Renal cortical epithelial cell (primary cell): ENCODE measurements around the gene LRRFIP1. TPM values are rescaled to one million over a fixed set of nuclear protein-coding genes. Genes with fewer than 3 reads are reported as not detected.
"Not testable (repeated sequence)": the region's sequence is repeated elsewhere in the genome, so short reads cannot be mapped to it uniquely, and the experiment has no call there.

Experiments
- DNase-seq: peaks from one replicate; pipeline ENCODE4 v3.0.0-alpha.2; 2011; ENCODE audit warnings: low read depth
- total RNA-seq: library from RNA; depleted of rRNA; stranded (reverse); fragments of >200 nt; gene quantifications from 2 replicates; pipeline ENCODE4 v1.2.3, GENCODE V29; 2014

LRRFIP1 gene, protein sequence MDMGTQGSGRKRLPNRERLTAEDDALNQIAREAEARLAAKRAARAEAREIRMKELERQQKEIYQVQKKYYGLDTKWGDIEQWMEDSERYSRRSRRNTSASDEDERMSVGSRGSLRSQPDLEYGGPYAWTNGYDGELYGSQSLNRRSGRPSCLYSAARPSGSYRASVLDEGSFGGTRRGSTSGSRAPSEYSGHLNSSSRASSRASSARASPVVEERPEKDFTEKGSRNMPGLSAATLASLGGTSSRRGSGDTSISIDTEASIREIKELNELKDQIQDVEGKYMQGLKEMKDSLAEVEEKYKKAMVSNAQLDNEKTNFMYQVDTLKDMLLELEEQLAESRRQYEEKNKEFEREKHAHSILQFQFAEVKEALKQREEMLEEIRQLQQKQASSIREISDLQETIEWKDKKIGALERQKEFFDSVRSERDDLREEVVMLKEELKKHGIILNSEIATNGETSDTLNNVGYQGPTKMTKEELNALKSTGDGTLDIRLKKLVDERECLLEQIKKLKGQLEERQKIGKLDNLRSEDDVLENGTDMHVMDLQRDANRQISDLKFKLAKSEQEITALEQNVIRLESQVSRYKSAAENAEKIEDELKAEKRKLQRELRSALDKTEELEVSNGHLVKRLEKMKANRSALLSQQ
- 72.6 and 156 TPM in 2 replicates for total RNA-seq

DNA sequence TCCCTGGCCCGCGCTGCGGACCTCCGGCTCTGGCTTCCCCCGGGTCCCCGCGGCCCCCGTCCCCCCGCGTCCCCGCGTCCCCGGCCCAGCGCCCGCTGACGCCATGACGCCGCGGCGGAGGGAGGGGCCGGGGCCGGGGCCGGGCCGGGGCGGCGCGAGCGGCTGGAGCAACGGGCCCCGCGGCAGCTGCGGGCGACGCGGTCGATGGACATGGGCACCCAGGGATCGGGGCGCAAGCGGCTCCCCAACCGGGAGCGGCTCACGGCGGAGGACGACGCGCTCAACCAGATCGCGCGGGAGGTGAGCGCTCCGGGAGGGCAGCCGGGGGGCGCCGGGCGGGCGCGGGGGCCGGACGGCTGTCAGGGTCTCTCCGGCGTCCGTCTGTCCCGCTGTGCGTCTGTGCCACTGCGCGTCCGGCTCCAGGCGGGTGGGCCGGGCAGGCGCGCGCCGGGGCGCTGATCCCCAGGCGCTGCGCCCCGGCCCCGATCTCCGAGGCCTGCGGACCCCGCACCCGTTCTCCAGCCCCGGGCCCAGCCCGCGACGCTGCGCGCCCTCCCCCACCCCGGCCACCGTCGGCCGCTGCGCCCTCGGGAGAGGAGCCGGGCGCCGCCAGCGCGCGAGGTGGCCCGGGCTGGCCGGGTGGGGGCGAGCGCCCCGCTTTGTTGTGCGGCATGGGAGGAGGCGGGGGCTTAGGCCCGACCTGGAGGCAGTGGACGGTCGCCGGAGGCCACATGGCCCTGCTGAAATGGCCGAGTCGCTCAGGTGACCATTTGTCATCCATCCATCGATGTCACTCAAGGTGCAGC, at the start of gene LRRFIP1:
Gene LRRFIP1 (plus strand): TSS at position 147 of the 806 bp plus-strand sequence. CDS start 58 bp downstream, at position 205.
- DNase-seq: no peak

DNA sequence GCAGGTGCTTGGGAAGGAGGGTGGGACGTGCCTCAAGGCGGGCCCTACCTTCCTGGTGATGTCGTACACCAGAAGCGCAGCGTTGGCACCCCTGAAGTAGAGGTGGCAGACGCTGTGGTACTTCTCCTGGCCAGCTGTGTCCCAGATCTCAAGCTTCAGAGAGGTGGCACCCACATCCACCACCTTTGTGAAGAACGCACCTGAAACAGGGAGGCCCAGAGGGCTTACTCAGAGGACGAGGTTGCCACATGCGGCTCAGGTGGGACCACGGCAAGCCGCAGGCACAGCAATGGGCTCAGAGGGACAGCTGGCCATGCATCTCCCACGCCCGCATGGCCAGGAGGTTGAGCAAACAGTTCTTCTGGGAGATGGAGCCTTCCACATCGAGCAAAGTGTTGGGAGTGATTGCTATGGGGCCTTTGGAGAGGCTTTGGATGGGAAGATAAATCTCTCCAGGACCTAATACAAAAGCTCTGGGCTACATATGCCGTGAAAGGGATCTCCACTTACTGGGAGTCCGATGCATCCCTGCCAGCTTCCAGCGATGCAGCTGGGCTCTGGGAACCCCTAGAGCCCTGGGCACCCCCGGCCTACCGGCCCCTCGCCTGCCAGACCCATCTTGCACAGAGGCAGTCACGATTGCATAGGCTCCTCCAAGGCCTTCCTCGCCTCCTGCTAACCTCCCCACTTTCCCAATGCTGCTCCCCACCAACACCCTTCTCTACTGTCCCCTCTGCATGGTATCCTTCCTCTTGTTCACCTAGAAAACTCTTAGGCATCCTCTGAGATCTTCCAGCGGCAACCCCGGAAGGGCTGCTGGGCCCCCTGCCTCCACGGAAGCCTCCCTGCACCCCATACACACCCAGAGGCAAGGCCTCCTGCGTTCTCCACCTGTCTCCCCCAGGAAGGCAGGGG, 49.2 kb upstream of the LRRFIP1 start:
- DNase-seq: no peak

DNA sequence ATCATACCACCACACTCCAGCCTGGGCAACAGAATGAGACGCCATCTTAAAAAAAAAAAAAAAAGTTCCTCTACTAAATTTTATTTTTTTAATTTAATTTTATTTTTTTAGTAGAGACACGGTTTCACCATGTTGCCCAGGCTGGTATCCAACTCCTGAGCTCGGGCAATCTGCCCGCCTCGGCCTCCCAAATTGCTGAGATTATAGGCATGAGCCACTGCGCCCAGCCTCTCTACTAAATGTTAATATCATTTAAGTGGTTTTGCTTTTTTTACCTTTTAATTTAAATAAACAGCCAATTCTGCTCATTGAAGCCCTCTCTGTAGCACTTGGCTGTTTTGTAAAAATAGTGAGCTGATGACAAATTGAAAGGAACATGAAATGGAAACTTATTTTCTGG, 46.1 kb upstream of the LRRFIP1 start:
- no peak for DNase-seq

- peak; percentile 51 for DNase-seq
Measured at GRCh38 chr2:237581751-237582746, 45.3 kb upstream of the LRRFIP1 start.

DNA sequence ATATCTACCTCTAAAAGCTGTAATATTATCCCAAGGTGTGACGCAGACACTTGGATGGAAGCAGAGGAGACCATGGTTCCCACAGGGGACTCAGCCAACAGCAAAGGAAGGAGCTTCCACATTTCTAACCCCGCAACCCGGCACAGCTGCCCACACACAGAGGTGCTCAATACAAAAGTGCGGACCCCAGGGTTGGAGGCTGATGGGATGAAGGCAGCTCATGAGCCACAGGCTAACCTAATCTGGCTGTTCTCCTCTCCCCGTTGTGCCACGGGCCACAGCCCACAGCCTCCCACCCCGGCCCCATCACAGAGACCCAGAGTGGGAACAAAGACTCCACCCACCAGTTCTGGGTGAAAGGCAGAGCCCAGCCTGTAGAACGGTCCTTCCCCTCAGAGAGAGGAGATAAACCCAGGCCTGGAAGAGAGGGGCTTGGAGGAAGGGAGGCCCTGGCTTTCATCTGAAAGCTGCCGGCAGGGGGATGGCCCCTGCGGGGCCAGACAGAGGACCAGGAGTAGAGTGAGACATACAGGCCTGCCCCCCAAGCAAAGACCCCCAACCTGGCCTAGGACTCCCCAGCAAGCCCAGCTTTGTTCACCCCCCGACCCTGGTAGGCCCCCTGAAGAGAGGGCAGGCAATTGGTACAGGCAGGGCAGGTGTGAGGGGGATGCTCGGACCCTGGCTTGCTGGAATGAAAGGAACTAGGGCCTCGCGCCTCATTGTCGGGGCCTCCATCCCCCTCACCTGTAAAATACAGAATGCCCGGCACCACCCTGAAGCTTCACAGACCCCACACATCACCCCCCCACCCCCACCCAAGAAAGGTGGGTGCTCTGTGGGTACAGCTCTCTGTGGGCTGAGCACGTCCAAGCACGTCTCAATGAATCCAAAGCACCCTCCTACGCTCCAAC, 43.7 kb upstream of the LRRFIP1 start:
- DNase-seq: no peak

DNA sequence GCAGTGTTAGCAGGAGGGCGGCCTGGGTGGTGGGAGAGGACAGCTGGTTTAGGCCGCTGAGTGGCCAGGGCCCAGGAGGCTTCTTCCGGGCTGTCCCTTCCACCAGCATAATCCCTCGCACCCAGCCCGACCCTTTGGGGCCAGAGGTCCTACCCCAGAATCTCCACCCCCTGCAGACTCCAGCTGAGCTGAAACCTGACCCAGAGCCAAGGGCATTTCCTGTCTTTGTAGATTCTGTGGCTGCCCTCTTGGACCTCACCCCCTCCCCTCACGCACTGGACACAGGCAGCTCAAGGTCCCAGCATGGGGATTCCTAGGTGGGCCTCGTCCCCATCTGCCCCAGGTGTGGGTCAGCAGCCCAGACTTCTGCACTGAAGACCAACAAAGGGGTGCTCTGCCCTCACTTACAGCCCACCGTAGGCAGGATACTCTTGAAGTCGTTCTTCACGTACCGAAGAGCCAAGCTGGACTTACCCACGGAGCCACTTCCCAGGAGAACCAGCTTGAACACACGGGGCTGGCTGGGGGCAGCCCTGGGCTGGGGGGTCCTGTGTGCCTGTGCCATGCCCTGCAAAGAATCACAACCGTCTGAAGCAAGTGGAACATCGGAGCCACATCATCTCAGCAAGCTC, 41.7 kb upstream of the LRRFIP1 start:
- no peak for DNase-seq

GRCh38 chr2:237588044-237588696, 39.2 kb upstream of the LRRFIP1 start:
- DNase-seq: no peak

GRCh38 chr2:237590272-237591140, 36.9 kb upstream of the LRRFIP1 start, which contains the start of gene RAB17:
RAB17 (minus strand) TSS chr2:237590734; CDS start chr2:237586154, 4,580 bp downstream.
- peak; percentile 75 for DNase-seq

- no peak for DNase-seq
Measured at GRCh38 chr2:237591141-237591881, 36.1 kb upstream of the LRRFIP1 start.

DNA sequence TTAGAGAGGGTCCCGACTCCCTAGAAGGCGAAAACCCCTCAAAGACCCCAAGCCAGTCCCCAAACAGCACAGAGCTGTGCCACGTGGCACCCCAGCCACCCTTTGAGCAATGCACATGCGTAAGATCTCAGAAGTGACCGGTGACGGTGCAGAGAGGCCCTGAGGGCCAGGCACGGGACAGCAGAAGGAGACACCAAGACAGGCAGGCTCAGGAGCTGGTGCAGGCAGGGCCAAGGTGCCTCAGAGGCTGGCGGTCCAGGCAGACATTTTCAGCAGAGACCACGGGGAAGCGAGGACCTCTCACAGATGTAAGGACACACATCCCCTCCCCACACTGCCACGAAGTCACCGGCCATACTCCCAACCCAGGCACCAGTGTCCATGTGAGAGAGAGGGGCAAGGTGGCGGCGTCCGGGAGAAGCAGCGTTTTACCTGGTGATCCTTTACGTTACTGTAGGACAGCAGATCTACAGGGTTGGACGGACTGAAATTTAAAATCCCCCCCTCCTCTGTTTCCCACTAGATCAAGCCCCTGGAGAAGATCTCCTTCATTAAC, 34.9 kb upstream of the LRRFIP1 start:
- no peak for DNase-seq

- DNase-seq: no peak
Measured at GRCh38 chr2:237593036-237593435, 34.4 kb upstream of the LRRFIP1 start.

DNA sequence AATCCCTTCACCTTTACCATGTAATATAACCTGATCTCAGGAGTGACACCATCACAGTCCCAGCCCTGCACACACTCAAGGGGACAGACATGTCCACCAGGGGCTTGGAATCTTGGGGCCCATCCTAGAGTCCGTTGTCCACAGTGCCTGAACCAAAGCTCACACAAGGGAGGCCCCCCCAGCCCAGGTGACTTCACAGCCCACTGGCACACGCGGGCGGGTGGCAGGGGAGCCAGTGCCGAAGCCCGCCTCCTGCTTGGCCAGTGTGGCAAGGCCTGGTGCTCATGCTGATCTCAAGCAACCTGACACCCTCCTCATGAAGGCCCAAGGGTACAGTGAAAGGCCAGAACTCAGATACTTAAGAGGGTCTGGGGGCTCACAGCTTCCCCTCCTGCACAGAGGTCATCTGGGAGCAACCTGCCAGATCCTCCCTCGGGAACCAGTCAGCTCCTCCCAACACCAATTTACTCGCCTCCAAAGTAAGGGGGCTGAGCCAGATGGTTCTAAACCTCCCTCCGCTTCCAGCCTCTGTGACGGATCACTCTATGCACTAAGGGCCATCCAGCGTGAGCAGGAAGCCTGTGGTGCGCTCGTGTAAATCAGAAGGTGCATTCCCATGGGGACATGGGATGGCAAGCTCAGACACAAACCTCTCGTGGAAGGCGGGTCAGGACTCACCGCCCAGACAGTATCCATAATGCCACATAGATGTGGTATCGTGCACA, 33.6 kb upstream of the LRRFIP1 start:
- no peak for DNase-seq

DNA sequence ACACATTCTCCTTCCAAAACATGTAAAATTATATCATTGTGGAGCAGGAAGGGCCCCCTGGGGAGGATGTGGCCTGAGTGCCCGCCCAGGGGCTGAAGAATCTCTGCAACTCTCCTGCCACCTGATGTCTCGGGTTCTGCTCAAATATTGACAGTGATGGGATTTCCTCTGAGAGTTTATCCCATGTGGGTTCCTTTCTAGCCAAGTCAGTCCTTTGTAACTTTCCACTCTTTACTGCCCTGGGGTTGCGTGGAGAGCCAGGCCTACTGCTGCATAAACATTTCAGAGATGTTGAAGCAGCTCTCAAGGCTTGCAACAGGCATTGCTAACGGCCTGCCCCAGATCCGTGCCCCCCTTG, 32.9 kb upstream of the LRRFIP1 start:
- no peak for DNase-seq

DNA sequence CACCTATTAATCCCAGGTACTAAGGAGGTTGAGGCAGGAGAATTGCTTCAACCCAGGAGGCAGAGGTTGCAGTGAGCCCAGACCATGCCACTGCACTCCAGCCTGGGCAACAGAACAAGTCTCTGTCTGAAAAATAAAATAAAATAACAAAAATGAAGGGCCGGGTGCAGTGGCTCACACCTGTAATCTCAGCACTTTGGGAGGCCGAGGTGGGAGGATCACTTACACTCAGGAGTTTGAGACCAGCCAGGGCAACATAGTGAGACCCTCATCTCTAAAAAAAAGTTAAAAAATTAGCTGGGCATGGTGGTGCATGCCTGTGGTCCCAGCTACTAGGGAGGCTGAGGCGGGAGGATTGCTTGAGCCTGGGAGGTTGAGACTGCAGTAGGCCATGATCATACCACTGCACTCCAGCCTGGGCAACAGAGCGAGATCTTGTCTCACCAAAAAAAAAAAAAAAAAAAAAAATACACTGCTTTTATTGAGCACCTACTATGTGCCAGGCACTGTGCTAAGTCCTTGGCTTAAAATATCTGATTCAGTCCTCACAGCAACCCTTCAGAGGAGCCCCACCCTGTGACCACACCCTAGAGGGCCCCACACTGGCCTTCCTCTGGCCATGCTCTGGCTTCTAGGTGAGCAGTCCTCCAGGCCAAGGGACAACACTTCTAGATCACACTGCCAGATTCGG, 31.4 kb upstream of the LRRFIP1 start:
- not testable (repeated sequence) for DNase-seq
